Epithelial cell of proximal tubule (primary cell): ENCODE measurements around the gene AP3B1. TPM values are rescaled to one million over a fixed set of nuclear protein-coding genes. Genes with fewer than 3 reads are reported as not detected.
A peak's percentile ranks its signal among the peaks of the same experiment; 100 is the strongest.

Experiments used
- DNase-seq: peaks from one replicate; pipeline ENCODE4 v3.0.0-alpha.2; 2011; ENCODE audit warnings: low read depth
- H3K4me3 ChIP-seq: 2 replicates; pipeline ENCODE4 v1.5.1; 2011; ENCODE audit warnings: low read depth, mild to moderate bottlenecking, low read length
- total RNA-seq: library from RNA; depleted of rRNA; stranded (reverse); fragments of >200 nt; gene quantifications from 2 replicates; pipeline ENCODE4 v1.2.3, GENCODE V29; 2015
- TF ChIP-seq, protein P1 (sequence below): conservative IDR thresholded peaks from 2 replicates; pipeline ENCODE4 v1.5.1; 2012; ENCODE audit warnings: low read depth, mild to moderate bottlenecking, low read length

AP3B1 gene
- total RNA-seq, 1 donor from 2014 or later = 47.1 TPM

DNA sequence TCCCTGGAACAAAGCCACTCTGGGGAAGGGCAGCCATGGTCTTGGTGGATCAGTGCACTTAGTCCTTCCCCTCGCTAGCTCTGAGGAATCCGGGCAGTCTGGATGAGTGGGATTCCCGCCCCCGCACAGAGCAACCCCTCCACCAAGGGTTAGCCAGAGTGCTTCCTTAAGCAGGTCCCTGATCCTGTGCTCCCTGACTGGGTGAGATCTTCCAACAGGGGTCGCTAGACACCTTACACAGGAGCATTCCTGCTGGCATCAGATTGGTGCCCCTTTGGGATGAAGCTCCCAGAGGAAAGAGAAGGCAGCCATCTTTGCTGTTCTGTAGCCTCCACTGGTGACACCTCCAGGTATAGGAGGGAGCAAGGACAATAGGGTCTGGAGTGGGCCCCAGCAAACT lies 228.8 kb downstream of the AP3B1 start:
- TF ChIP-seq, protein P1, sequence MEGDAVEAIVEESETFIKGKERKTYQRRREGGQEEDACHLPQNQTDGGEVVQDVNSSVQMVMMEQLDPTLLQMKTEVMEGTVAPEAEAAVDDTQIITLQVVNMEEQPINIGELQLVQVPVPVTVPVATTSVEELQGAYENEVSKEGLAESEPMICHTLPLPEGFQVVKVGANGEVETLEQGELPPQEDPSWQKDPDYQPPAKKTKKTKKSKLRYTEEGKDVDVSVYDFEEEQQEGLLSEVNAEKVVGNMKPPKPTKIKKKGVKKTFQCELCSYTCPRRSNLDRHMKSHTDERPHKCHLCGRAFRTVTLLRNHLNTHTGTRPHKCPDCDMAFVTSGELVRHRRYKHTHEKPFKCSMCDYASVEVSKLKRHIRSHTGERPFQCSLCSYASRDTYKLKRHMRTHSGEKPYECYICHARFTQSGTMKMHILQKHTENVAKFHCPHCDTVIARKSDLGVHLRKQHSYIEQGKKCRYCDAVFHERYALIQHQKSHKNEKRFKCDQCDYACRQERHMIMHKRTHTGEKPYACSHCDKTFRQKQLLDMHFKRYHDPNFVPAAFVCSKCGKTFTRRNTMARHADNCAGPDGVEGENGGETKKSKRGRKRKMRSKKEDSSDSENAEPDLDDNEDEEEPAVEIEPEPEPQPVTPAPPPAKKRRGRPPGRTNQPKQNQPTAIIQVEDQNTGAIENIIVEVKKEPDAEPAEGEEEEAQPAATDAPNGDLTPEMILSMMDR = peak; percentile 13
- no peak for DNase-seq
- no peak overlapping the region for H3K4me3 ChIP-seq

DNA sequence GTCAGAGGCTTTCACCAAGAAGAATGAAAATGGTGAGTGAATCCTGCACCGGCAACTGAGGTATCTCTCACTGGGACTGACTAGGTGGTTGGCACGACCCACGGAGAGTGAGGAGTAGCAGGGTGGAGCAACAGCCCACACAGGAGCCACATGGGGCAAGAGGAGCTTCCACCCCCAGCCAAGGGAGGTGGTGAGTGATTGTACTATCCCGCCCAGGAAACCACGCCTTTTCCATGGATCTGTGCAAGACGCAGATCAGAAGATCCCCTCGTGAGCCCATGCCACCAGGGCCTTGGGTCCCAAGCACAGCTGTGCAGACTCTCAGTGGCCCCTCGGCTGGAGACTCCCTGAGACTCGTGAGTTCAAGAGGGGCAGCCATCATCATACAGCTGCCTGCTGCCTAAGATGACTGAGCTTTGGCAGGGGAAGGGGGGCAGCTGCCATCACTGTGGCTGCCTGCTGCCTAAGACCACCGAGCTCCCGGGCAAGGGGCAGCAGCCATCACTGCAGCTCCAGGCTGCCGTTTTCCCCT lies 229.5 kb downstream of the AP3B1 start:
- no peak for DNase-seq
- TF ChIP-seq, protein P1 = no peak
- H3K4me3 ChIP-seq = no peak overlapping the region

DNA sequence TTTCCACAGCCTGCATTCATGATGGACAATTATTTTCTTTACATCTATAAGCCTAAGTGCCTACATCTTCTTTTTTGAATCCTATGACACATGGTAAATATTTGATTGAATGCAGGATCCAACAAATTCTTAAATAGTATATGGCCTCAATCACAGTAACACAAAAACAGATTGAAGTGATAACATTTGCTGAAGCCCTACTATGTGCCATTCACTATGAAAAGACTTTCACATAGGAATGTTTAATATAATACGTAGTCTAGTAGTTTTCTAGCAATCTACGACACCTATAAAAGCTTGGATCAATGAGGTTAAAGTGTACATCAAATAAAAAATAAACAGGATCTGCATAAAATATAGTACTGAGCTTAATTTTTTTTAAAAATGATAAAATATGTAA lies 231.0 kb downstream of the AP3B1 start:
- DNase-seq = no peak
- TF ChIP-seq, protein P1 = no peak
- H3K4me3 ChIP-seq = no peak overlapping the region

DNA sequence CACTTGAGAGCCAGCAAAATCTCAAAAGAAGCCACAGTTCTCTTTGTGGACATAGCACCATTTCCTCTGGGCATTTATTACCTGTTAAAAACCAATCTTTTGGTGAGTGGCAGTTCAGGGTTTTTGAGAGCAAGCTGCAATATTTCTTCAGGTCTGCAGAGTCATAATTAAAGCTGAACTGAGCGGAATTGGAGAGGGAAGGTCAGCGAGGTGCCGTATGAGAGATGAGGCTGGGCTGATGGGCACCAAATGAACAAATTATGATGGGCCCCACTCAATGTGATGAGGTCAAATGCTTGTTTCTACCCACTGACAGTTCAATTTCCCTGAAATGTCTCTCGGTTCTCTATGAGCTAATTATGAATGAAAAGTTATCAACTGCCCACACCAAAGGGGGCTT lies 231.9 kb downstream of the AP3B1 start:
- no peak for DNase-seq
- TF ChIP-seq, protein P1 = no peak
- H3K4me3 ChIP-seq = no peak overlapping the region

- no peak overlapping the region for H3K4me3 ChIP-seq
- TF ChIP-seq, protein P1 = no peak
- no peak for DNase-seq
These were observed 234.1 kb downstream of the AP3B1 start for GRCh38 chr5:78060421-78060820.

DNA sequence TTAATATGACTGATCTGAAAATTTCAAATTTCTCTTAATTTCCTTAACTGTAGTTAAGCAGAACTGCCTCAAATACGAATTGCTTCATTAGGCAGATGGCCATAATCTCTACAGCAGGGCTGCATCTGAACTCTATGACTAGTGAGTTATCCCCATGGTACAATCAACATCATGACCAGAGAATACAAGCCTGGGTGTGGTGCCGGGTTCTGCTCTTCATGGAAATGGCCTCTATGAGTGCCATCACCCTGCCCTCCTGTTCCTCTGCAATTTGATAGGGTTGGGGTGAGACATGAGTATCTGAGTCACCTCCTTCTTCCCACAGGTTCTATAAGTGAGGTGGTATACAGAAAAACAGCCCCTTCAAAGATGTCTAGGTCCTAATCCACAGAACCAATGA lies 235.9 kb downstream of the AP3B1 start:
- no peak for DNase-seq
- no peak overlapping the region for H3K4me3 ChIP-seq
- TF ChIP-seq, protein P1 = no peak

GRCh38 chr5:78056901-78057514 lies 237.5 kb downstream of the AP3B1 start:
- TF ChIP-seq, protein P1 = peak; percentile 30
- no peak overlapping the region for H3K4me3 ChIP-seq
- no peak for DNase-seq
